NCI-H2227 (cell line): ENCODE data around the gene BGLAP.
"Not testable (repeated sequence)": the region's sequence is repeated elsewhere in the genome, so short reads cannot be mapped to it uniquely, and the experiment has no call there.

ENCODE experiments used
- DNase-seq: peaks from one replicate; lab custom pipeline; 2025; ENCODE audit not compliant: unreplicated experiment; lab: John Stamatoyannopoulos, UW

The BGLAP gene

DNA sequence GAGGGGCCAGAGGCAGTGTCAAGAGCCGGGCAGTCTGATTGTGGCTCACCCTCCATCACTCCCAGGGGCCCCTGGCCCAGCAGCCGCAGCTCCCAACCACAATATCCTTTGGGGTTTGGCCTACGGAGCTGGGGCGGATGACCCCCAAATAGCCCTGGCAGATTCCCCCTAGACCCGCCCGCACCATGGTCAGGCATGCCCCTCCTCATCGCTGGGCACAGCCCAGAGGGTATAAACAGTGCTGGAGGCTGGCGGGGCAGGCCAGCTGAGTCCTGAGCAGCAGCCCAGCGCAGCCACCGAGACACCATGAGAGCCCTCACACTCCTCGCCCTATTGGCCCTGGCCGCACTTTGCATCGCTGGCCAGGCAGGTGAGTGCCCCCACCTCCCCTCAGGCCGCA, at the start of gene BGLAP:
BGLAP (plus strand) TSS at position 259 of the 400 bp plus-strand sequence; CDS start at position 307, 48 bp downstream.
- no peak for DNase-seq

DNA sequence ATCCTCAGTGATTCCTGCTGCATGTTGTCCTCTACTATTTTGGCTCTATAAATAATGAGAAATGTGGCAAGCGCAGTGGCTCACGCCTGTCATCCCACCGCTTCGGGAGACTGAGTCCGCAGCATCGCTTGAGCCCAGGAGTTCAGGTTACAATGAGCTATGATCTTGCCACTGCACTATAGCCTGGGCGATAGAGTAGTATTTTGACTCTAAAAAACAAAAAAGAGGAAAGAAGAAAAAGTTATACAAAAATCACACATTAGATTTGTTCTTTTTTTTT, 48.8 kb upstream of the BGLAP start:
- DNase-seq: no peak

GRCh38 chr1:156193488-156194299, 48.3 kb upstream of the BGLAP start, which contains the start of gene SLC25A44:
SLC25A44 (plus strand) TSS chr1:156194104; CDS start chr1:156199848, 5,744 bp downstream.
- peak; percentile 99 for DNase-seq

DNA sequence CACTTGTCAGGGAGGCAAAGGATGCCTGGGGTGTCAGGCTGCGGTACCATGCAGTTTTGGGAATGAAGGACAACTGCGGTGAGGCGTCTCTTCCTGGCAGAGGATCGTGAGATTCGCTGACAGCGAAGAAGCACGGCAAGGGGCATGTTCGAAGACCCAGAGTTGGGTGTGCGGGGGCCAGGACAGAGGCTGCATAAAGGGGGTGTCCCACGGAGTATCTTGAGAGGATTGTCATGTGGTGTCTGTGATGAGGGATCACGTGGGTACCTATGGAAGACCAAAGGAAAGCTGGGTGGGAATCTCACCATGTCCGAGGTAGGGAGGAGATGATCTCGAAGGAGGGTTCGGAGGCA, 47.7 kb upstream of the BGLAP start:
- DNase-seq: peak; percentile 61

DNA sequence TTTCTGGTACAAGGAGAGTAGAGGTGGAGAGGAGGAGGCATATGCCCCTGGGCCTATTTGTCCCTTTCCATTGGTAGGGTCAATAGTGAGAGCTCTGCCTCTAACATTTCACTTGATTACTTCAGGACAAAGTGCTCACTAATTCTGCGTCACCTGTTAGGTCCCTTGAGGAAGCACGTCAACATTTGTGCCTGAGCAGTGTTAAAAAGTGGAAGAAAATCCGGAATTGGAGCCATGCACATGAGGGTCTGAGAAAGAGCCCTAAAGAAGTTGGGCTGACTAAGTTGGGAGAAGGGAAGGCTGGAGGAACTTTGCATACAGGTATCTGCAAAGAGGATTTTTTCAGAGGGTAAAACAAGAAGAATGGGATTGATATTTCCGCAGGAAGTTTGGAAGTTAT, 46.1 kb upstream of the BGLAP start:
- no peak for DNase-seq

GRCh38 chr1:156196445-156196844, 45.5 kb upstream of the BGLAP start:
- DNase-seq: no peak

GRCh38 chr1:156198831-156199349, 43.1 kb upstream of the BGLAP start:
- DNase-seq: no peak

DNA sequence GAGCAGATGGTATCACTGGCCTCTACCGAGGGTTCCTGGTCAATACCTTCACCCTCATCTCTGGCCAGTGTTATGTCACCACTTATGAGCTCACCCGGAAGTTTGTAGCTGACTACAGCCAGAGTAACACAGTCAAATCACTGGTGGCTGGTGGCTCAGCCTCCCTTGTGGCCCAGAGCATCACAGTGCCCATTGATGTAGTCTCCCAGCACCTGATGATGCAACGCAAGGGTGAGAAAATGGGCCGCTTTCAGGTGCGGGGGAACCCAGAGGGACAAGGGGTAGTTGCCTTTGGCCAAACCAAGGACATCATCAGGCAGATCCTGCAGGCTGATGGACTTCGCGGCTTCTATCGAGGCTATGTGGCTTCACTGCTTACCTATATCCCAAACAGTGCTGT, 41.9 kb upstream of the BGLAP start:
- DNase-seq: no peak

- no peak for DNase-seq
These were observed 38.7 kb upstream of the BGLAP start for GRCh38 chr1:156203331-156203730.

DNA sequence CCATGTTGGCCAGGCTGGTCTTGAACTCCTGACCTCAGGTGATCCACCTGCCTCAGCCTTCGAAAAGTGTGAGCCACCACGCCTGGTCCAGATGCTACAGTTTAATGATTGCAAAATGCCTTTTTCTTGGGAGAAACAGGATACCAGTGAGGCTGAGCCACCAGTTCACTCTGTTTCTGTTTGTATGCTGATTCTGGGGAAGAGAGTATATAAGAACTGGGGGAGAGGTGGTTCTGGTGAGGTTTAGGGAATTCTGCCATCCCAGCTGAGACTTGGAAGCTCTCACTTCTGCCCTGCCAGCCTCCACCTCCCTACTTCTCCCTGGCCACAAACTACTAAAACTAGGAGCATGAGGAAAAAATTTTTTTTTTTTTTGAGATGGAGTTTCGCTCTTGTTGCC, 37.3 kb upstream of the BGLAP start:
- no peak for DNase-seq

DNA sequence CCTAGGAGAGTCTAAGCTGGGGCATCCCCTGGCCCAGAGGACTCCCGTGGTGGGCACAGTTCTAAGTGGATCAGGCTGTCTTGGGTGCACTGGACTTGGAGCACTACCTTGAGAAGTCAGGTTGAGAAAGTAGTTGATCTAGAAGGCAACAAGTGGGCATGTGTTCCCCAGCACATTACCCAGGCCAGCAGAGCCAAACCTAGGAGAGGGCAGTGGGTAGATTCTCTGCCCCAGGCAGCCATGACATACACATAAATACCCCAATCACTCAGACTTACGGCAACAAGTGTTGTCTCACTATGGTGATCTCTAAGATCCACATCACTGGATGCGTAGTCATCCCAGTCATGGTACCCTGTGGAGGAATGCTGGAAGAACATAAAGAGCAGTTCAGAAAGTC, 30.7 kb upstream of the BGLAP start:
- DNase-seq: no peak

DNA sequence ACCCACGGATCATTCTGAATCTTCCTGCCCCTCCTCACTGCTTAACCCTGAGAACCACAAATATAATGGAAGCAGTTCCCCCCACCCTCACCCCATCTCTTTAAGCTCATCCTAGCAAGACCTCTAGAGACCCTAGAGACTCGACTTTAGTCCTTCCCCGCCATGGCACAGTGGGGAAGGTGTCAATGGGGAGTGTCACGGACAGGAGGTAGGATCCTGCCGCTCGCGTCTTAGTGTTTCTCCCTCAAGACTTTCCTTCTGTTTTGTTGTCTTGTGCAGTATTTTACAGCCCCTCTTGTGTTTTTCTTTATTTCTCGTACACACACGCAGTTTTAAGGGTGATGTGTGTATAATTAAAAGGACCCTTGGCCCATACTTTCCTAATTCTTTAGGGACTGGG, 29.9 kb upstream of the BGLAP start:
- DNase-seq: no peak

DNA sequence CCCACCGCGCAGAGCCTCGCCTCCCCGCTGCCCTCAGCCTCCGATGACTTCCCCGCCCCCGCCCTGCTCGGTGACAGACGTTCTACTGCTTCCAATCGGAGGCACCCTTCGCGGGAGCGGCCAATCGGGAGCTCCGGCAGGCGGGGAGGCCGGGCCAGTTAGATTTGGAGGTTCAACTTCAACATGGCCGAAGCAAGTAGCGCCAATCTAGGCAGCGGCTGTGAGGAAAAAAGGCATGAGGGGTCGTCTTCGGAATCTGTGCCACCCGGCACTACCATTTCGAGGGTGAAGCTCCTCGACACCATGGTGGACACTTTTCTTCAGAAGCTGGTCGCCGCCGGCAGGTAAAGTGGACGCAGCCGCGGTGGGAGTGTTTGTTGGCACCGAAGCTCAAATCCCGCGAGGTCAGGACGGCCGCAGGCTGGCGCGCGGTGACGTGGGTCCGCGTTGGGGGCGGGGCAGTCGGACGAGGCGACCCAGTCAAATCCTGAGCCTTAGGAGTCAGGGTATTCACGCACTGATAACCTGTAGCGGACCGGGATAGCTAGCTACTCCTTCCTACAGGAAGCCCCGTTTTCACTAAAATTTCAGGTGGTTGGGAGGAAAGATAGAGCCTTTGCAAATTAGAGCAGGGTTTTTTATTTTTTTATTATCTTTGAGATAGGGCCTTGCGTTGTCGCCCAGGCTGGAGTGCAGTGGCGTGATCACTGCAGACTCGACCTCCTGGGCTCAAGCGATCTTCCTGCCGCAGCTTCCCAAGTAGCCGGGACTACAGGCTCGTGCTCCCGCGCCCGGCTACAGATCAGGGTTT, 28.9 kb upstream of the BGLAP start, which contains the start of gene PMF1:
PMF1 (plus strand) TSS at position 175 of the 811 bp plus-strand sequence; CDS start at position 184, 9 bp downstream.
- peak; percentile 97 for DNase-seq

GRCh38 chr1:156213644-156213966, 28.4 kb upstream of the BGLAP start:
- DNase-seq: no peak

DNA sequence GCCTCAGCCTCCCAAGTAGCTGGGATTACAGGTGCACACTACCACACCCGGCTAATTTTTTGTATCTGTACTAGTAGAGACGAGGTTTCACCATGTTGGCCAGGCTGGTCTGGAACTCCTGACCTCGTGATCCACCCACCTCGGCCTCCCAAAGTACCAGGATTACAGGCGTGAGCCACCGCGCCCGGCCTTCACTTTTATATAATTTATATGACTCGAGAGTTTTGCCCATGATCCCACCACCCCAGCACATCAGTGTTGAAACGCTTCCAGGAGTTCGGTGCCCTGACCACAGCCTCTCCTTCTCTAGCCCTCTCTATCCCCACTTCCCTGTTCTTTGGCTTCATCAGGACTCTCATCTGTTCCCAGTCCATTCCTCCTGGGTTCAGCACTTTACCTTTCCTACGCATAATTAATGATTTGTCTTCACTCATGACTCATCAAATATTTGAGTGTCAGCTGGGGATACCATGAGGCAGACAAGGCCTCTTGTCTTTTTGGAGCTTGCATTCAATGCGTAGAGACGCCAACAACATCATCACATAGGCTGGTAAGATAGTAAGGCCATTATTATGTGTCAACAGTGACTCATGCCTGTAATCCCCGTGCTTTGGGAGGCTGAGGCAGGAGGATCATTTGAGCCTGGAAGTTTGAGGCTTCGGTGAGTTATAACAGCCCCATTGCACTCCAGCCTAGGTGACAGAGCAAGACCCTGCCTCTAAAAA, 27.8 kb upstream of the BGLAP start:
- DNase-seq: no peak

DNA sequence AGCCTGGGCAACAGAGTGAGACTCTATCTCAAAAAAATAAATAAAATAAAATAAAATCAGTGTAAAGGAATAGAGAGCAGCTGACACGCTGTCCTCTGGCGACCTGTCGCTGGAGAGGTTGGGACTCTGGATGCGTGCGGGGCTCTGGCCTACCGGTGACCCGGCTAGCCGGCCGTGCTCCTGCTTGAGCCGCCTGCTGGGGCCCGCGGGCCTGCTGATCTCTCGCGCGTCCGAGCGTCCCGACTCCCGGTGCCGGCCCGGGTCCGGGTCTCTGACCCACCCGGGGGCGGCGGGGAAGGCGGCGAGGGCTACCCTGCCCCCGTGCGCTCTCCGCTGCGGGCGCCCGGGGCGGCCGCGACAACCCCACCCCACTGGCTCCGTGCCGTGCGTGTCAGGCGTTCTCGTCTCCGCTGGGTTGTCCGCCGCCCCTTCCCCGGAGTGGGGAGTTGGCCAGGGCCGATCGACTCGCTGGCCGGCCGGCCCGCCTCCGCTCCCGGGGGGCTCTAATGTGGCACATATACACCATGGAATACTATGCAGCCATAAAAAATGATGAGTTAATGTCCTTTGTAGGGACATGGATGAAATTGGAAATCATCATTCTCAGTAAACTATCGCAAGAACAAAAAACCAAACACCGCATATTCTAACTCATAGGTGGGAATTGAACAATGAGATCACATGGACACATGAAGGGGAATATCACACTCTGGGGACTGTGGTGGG, 25.5 kb upstream of the BGLAP start:
- not testable (repeated sequence) for DNase-seq

DNA sequence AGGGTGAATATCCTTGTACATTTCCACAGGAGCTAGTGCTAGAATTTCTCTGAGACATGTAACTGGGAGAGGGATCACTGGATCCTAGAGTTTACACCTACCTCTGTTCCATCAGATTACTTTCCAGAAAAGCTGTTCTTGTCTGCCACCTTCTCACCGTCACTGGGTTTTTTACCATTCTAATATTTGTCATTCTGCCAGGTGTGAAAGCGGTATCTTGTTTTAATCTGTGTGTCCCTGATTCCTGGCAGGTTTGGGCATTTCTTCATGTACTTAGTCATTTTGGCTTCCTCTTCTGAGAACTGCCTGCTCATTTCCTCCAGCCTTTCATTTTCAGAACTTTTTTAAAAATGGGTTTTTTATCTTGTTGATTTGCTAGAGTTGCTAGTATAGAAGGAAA, 24.1 kb upstream of the BGLAP start:
- no peak for DNase-seq

DNA sequence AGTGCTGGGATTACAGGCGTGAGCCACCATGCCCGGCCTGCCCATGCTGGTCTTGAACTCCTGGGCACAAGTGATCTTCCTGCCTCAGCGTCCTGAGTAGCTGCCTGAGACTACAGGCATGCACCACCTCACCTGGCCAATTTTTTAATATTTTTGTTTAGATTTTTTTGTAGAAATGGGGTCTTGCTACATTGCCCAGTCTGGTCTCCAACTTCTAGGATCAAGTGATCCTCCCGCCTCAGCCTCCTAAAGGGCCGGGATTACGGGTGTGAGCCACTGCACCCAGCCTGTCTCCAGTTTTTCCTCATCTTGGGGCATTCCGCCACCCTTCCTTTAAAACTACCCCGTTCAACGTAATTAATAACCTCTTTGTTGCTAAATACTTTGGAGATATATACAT, 21.8 kb upstream of the BGLAP start:
- DNase-seq: no peak

DNA sequence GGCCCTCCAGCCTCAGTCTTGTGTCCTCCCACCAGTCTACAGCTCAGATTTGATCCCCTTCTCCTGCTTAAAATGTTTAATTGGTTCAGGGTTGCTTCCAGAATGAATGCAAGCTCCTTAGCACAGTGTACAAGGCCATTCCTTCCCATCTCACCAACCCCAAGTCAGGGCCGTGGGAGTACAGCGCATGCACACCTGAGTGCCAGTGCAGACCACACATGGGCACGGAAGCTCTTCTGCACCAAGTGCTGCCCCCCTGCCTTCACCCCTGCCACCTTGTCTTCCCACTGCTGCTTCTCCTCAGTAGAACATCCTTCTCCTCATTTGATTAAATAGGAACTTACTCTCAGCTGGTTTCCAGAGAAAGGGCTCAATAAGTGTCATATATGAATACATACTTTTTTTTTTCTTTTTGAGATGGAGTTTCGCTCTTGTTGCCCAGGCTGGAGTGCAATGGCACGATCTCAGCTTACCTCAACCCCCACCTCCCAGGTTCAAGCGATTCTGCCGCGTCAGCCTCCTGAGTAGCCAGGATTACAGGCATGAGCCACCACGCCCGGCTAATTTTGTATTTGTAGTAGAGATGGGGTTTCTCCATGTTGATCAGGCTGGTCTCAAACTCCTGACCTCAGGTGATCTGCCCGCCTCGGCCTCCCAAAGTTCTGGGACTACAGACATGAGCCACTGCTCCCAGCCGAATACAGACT, 19.8 kb upstream of the BGLAP start:
- no peak for DNase-seq

- no peak for DNase-seq
These were observed 16.3 kb upstream of the BGLAP start for GRCh38 chr1:156225677-156226014.
